ENCODE results near the gene NASP.

DNA sequence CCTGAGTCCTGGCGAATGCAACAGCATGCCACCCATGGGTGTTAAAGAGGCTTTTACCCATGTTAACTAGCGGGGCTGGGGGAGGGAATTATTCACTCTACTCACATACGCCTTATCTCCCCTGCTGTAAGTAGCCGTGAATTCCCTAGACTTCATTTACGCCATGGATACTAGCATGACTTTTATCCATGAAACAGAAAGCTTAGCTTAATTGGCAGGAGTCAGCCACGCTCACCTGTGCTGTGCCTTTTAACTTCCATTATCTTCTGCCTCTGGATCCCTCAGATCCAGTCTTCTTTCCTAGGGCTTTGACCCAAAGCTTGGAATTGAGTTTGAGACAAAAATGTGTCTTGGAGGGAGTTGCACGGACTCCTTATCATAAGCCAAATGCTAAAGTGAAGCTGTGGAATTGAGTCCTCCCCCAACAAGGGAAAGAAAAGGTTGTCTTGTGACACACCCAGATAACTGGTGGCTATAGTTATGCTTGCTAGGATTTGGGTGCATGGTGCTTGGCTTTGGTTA is 9.7 kb upstream of the NASP start:
- TF ChIP-seq, protein P1, sequence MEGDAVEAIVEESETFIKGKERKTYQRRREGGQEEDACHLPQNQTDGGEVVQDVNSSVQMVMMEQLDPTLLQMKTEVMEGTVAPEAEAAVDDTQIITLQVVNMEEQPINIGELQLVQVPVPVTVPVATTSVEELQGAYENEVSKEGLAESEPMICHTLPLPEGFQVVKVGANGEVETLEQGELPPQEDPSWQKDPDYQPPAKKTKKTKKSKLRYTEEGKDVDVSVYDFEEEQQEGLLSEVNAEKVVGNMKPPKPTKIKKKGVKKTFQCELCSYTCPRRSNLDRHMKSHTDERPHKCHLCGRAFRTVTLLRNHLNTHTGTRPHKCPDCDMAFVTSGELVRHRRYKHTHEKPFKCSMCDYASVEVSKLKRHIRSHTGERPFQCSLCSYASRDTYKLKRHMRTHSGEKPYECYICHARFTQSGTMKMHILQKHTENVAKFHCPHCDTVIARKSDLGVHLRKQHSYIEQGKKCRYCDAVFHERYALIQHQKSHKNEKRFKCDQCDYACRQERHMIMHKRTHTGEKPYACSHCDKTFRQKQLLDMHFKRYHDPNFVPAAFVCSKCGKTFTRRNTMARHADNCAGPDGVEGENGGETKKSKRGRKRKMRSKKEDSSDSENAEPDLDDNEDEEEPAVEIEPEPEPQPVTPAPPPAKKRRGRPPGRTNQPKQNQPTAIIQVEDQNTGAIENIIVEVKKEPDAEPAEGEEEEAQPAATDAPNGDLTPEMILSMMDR (IDR thresholded peaks at IDR 0.05): no peak
- TF ChIP-seq POLR2A (IDR thresholded peaks at IDR 0.05) (no peak), EP300 (IDR thresholded peaks at IDR 0.05) (no peak)

Data from gastroesophageal sphincter (tissue), 3 donors.